IPS-18c (cell line): ENCODE measurements around the gene LRG1.

Source experiments
- H3K4me3 ChIP-seq: 2 replicates; pipeline ENCODE4 v1.7.0; 2013; ENCODE audit warnings: low read depth, mild to moderate bottlenecking, low read length, moderate library complexity; ENCODE audit not compliant: insufficient read depth
- H3K9me3 ChIP-seq: one replicate; pipeline ENCODE4 v1.6.1; 2013; ENCODE audit warnings: mild to moderate bottlenecking, low read length, moderate library complexity; ENCODE audit not compliant: control insufficient read depth, insufficient read depth

Gene LRG1

GRCh38 chr19:4493929-4494690, 45.7 kb downstream of the LRG1 start:
- no peaks in the 10 kb centered on the region for H3K9me3 ChIP-seq
- no peak overlapping the region for H3K4me3 ChIP-seq

- Histone ChIP-seq H3K9me3 (no peaks in the 10 kb centered on the region), H3K4me3 (no peak overlapping the region)
Observed at GRCh38 chr19:4493104-4493928, 46.5 kb downstream of the LRG1 start.

GRCh38 chr19:4492337-4493103, 47.3 kb downstream of the LRG1 start:
- Histone ChIP-seq H3K9me3 (no peaks in the 10 kb centered on the region), H3K4me3 (no peak overlapping the region)

GRCh38 chr19:4491446-4491845, 48.4 kb downstream of the LRG1 start:
- Histone ChIP-seq H3K4me3 (no peak overlapping the region), H3K9me3 (no peaks in the 10 kb centered on the region)

- no peak overlapping the region for H3K4me3 ChIP-seq
- no peaks in the 10 kb centered on the region for H3K9me3 ChIP-seq
Observed at GRCh38 chr19:4488496-4488895, 51.3 kb downstream of the LRG1 start.

- no peaks in the 10 kb centered on the region for H3K9me3 ChIP-seq
- H3K4me3 ChIP-seq, result no peak overlapping the region
Observed at GRCh38 chr19:4487572-4487971, 52.3 kb downstream of the LRG1 start.
